Right atrium auricular region (tissue), 2 donors: ENCODE data around the gene OR5K3. TPM values are rescaled to one million over a fixed set of nuclear protein-coding genes. Genes with fewer than 3 reads are reported as not detected.

ENCODE experiments used
- DNase-seq: peaks from one replicate; pipeline ENCODE4 v3.0.0-alpha.2; 2019; ENCODE audit warnings: low spot score
- H3K27ac ChIP-seq, 2 donors: fragments of 200-600 bp; sonication (generic); 1 replicate in 1 of 2; 2 replicates in 1 of 2; pipeline ENCODE4 v1.5.1; 2016 to 2019
- H3K27me3 ChIP-seq, 2 donors: fragments of 200-600 bp; sonication (generic); one replicate each; pipeline versions ENCODE4 v1.5.1 to v1.6.0; 2017 to 2019
- H3K36me3 ChIP-seq: fragments of 200-600 bp; sonication (generic); one replicate; pipeline ENCODE4 v1.5.1; 2016
- H3K4me1 ChIP-seq, 2 donors: fragments of 200-600 bp; sonication (generic); one replicate each; pipeline versions ENCODE4 v1.5.1 to v1.6.0; 2017 to 2019
- H3K4me3 ChIP-seq, 2 donors: fragments of 200-600 bp; sonication (generic); 1 replicate in 1 of 2; 2 replicates in 1 of 2; pipeline ENCODE4 v1.5.1; 2017 to 2019; ENCODE audit warnings: mild to moderate bottlenecking in 1 of 2, moderate library complexity in 1 of 2
- H3K9me3 ChIP-seq, 2 donors: fragments of 200-600 bp; sonication (generic); one replicate each; pipeline ENCODE4 v1.5.1; 2019
- total RNA-seq, 2 donors: library from RNA; depleted of rRNA; stranded (reverse); fragments of >200 nt; gene quantifications; one replicate each; pipeline ENCODE4 v1.1.0, GENCODE V29; 2016
- TF ChIP-seq, protein P1 (sequence below), 2 donors: fragments of 200-600 bp; sonication (generic); IDR thresholded peaks; one replicate each; pipeline ENCODE4 v1.5.1; 2019; ENCODE audit warnings: antibody characterized with exemption in 2 of 2

OR5K3 gene
- total RNA-seq, 2 donors from 2014 or later: not detected

DNA sequence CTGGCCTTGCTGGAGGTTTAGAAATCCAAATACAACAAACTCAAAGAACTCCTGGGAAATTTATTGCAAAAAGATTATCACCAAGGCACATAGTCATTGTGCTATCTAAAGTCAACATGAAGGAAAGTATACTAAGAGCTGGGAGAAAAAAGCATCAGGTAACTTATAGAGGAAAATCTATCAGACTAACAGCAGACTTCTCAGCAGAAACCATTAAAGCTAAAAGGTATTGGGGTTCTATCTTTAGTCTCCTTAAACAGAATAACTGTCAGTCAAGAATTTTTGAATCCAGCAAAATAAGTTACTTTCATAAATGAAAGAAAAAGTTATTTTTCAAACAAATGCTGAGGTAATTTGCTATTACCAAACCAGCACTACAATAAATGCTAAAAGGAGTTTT lies 8.0 kb downstream of the OR5K3 start:
- peaks cover 0 to 27% of the 10 kb centered on the region in 2 donors for H3K9me3 ChIP-seq
- no peak for DNase-seq
- H3K4me1 ChIP-seq: no peaks in the 10 kb centered on the region
- H3K27ac ChIP-seq: no peak overlapping the region
- TF ChIP-seq, protein P1, sequence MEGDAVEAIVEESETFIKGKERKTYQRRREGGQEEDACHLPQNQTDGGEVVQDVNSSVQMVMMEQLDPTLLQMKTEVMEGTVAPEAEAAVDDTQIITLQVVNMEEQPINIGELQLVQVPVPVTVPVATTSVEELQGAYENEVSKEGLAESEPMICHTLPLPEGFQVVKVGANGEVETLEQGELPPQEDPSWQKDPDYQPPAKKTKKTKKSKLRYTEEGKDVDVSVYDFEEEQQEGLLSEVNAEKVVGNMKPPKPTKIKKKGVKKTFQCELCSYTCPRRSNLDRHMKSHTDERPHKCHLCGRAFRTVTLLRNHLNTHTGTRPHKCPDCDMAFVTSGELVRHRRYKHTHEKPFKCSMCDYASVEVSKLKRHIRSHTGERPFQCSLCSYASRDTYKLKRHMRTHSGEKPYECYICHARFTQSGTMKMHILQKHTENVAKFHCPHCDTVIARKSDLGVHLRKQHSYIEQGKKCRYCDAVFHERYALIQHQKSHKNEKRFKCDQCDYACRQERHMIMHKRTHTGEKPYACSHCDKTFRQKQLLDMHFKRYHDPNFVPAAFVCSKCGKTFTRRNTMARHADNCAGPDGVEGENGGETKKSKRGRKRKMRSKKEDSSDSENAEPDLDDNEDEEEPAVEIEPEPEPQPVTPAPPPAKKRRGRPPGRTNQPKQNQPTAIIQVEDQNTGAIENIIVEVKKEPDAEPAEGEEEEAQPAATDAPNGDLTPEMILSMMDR (IDR thresholded peaks at IDR 0.05): no peak
- no peaks in the 10 kb centered on the region for H3K36me3 ChIP-seq
- no peaks in the 10 kb centered on the region for H3K27me3 ChIP-seq
- no peak overlapping the region for H3K4me3 ChIP-seq

DNA sequence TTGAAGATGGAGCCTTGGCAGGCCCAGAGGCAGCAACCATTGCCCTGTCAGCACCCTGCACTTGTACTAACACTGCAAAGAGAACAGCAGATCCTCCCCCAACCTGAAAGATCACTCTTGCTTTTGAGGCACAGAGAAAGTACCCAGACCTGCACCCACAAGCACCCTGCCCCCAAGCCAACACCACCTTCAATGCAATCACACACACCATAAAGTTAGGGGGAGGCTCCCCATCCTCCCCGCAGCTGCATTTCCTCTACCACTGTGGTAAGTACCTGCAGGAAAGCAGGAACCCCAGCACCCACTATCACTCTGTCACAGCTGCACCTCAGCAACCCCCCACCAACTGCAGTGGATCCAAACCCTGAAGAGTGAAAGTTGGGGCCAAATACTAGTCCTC lies 12.0 kb downstream of the OR5K3 start:
- no peak overlapping the region for H3K27ac ChIP-seq
- DNase-seq: no peak
- H3K27me3 ChIP-seq: no peaks in the 10 kb centered on the region
- TF ChIP-seq, protein P1 (IDR thresholded peaks at IDR 0.05): no peak
- H3K36me3 ChIP-seq: no peaks in the 10 kb centered on the region
- no peak overlapping the region for H3K4me3 ChIP-seq
- H3K4me1 ChIP-seq: no peaks in the 10 kb centered on the region
- H3K9me3 ChIP-seq: peaks cover 0 to 57% of the 10 kb centered on the region in 2 donors

DNA sequence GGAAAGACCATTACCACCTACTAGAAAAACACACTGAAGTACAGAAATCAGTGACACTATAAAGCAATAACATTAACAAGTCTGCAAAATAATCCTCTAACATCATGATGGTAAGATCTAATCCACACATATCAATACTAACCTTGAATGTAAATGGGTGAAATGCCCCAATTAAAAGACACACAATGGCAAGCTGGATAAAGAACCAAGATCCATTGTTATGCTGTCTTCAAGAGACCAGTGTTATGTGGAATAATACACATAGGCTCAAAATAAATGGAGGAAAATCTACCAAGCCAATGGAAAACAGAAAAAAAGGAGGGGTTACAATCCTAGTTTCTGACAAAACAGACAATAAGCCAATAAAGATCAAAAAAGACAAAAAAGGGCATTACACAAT lies 13.5 kb downstream of the OR5K3 start:
- TF ChIP-seq, protein P1 (IDR thresholded peaks at IDR 0.05): no peak
- no peaks in the 10 kb centered on the region for H3K4me1 ChIP-seq
- H3K36me3 ChIP-seq: no peaks in the 10 kb centered on the region
- peaks cover 0 to 46% of the 10 kb centered on the region in 2 donors for H3K9me3 ChIP-seq
- no peak overlapping the region for H3K27ac ChIP-seq
- no peaks in the 10 kb centered on the region for H3K27me3 ChIP-seq
- no peak for DNase-seq
- H3K4me3 ChIP-seq: no peak overlapping the region

DNA sequence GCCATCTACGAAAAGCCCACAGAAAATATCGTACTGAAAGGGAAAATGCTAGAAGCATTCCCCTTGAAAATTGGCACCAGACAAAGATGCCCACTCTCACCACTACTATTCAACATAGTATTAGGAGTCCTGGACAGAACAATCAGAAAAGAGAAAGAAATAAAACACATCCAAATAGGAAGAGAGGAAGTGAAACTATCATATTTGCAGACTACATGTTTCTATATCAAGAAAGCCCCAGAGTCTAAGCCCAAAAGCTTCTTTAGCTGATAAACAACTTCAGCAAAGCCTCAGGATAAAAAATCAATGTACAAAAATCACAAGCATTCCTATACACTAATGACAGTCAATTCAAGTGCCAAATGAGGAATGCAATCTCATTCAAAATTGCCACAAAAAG lies 15.6 kb downstream of the OR5K3 start:
- Histone ChIP-seq H3K36me3 (no peaks in the 10 kb centered on the region), H3K27ac (no peak overlapping the region), H3K4me3 (no peak overlapping the region), H3K27me3 (no peaks in the 10 kb centered on the region), H3K4me1 (no peaks in the 10 kb centered on the region), H3K9me3 (peaks cover 0 to 38% of the 10 kb centered on the region in 2 donors)
- no peak for DNase-seq
- TF ChIP-seq, protein P1 (IDR thresholded peaks at IDR 0.05): no peak

DNA sequence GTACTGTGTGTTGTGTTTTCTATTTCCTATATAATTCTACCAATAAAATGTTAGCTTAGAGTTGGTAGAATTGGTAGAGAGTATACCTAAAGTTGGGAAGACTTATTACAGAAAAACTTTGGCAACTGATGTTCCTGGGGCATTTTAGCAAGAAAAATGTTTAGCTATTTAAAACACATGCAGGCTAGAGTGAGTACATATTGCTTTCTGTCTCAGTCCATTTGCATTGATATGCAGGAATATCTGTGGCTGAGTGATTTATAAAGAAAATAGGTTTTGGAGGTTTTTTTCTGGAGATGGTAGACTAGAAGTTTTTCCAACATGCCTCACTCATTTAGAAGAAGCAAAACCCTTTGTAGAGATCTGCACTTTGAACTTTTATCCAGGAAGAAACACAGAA lies 42.1 kb downstream of the OR5K3 start:
- no peak for DNase-seq
- Histone ChIP-seq H3K27me3 (no peaks in the 10 kb centered on the region), H3K4me3 (no peak overlapping the region), H3K4me1 (no peaks in the 10 kb centered on the region), H3K27ac (no peak overlapping the region), H3K36me3 (no peaks in the 10 kb centered on the region), H3K9me3 (peaks cover 0 to 38% of the 10 kb centered on the region in 2 donors)
- TF ChIP-seq, protein P1 (IDR thresholded peaks at IDR 0.05): no peak

DNA sequence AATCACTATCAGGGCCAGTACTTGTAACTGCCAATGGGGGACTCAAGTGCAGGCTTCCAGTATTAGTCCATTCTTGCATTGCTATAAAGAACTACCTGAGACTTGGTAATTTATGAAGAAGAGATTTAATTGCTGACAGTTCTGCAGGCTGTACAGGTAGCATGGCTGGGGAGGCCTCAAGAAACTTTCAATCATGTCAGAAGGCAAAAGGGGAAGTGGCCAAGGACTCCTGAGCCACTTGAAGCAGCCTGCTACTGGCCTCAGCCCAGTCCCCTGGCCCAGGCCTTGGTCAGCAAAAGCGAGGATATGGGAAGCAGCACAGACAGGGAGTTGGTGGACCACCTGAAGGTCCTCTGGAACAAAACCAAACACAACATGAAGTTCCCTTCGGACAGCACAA lies 43.3 kb downstream of the OR5K3 start:
- Histone ChIP-seq H3K27me3 (no peaks in the 10 kb centered on the region), H3K27ac (no peak overlapping the region), H3K4me1 (no peaks in the 10 kb centered on the region), H3K36me3 (no peaks in the 10 kb centered on the region), H3K4me3 (no peak overlapping the region), H3K9me3 (peaks cover 0 to 30% of the 10 kb centered on the region in 2 donors)
- TF ChIP-seq, protein P1 (IDR thresholded peaks at IDR 0.05): no peak
- no peak for DNase-seq
